ENCODE results near the gene PCNX2.

- TF ChIP-seq SUZ12 (IDR thresholded peaks at IDR 0.05; ENCODE audit: extremely low read depth, insufficient read depth, insufficient read length) (no peak), ZNF274 (IDR thresholded peaks at IDR 0.05; ENCODE audit: low read depth, low read length) (no peak), YY1 (IDR thresholded peaks at IDR 0.05; ENCODE audit: insufficient read depth, insufficient read length) (no peak)
Measured at GRCh38 chr1:233313434-233314155, 18.1 kb upstream of the PCNX2 start.
